ENCODE results near the gene SMIM26. TPM values are rescaled to one million over a fixed set of nuclear protein-coding genes. Genes with fewer than 3 reads are reported as not detected.

SMIM26 gene
- total RNA-seq, 1 experiment from 2014 or later = 106 TPM

DNA sequence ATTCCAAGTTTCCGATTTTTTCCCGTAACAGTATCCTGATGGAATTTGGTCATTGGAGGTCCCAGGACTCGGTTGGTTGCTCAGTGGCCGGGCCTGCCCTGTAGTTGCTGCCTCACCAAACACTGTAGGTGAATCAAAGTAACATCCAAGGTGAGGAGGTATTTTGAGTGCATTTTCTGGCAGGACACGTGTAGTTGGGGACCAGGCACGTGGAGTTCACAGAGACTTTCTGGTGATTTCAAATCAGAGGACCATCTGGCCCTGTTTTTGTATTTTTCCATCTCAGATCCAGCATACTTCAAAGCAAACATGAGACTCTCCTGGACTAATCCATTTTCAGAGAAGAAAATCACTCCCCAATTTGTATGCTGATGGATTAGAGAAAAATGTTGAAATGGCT is 10.7 kb downstream of the SMIM26 start:
- intact Hi-C loops (cut with micrococcal nuclease) = no loop called here
- H3K9me3 Mint-ChIP-seq (ENCODE audit: unreplicated experiment) = no peaks in the 10 kb centered on the region
- TF ChIP-seq, protein P1, sequence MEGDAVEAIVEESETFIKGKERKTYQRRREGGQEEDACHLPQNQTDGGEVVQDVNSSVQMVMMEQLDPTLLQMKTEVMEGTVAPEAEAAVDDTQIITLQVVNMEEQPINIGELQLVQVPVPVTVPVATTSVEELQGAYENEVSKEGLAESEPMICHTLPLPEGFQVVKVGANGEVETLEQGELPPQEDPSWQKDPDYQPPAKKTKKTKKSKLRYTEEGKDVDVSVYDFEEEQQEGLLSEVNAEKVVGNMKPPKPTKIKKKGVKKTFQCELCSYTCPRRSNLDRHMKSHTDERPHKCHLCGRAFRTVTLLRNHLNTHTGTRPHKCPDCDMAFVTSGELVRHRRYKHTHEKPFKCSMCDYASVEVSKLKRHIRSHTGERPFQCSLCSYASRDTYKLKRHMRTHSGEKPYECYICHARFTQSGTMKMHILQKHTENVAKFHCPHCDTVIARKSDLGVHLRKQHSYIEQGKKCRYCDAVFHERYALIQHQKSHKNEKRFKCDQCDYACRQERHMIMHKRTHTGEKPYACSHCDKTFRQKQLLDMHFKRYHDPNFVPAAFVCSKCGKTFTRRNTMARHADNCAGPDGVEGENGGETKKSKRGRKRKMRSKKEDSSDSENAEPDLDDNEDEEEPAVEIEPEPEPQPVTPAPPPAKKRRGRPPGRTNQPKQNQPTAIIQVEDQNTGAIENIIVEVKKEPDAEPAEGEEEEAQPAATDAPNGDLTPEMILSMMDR (IDR thresholded peaks at IDR 0.05; ENCODE audit: unreplicated experiment) = no peak
- no peak for DNase-seq (ENCODE audit: unreplicated experiment)
- H3K4me3 Mint-ChIP-seq (ENCODE audit: unreplicated experiment) = no peak overlapping the region
- no peak overlapping the region for H3K27ac Mint-ChIP-seq (ENCODE audit: low read depth, unreplicated experiment)
- BruUV-seq (replicated peaks) = no TSS peak
- H3K27me3 Mint-ChIP-seq (ENCODE audit: insufficient read depth, unreplicated experiment) = no peaks in the 10 kb centered on the region
- ChIA-PET POLR2A (interaction anchor here (1.4 to 2.3 kb wide), 2 partner anchors 10 to 11 kb away, joined by 5 to 10 read pairs; partner anchors contain the start of gene SMIM26), CTCF (interaction anchor here (1.0 kb wide), 1 partner anchor 18 kb away, joined by 3 read pairs; no protein-coding TSS in a partner anchor)
- H3K36me3 Mint-ChIP-seq (ENCODE audit: insufficient read depth, unreplicated experiment) = no peaks in the 10 kb centered on the region
- no peaks in the 10 kb centered on the region for H3K4me1 Mint-ChIP-seq (ENCODE audit: insufficient read depth, unreplicated experiment)

- Mint-ChIP-seq H3K4me1 (ENCODE audit: insufficient read depth, unreplicated experiment) (no peaks in the 10 kb centered on the region), H3K36me3 (ENCODE audit: insufficient read depth, unreplicated experiment) (no peaks in the 10 kb centered on the region), H3K9me3 (ENCODE audit: unreplicated experiment) (no peaks in the 10 kb centered on the region), H3K27me3 (ENCODE audit: insufficient read depth, unreplicated experiment) (no peaks in the 10 kb centered on the region), H3K4me3 (ENCODE audit: unreplicated experiment) (no peak overlapping the region), H3K27ac (ENCODE audit: low read depth, unreplicated experiment) (peak overlapping the region; percentile 70)
- no TSS peak for BruUV-seq (replicated peaks)
- POLR2A ChIA-PET = interaction anchor here (1.4 to 2.3 kb wide), 2 partner anchors 10 to 11 kb away, joined by 5 to 10 read pairs; partner anchors contain the start of gene SMIM26
- CTCF ChIA-PET = interaction anchor here (1.1 to 2.0 kb wide), 2 partner anchors 9 to 143 kb away, joined by 8 to 11 read pairs; no protein-coding TSS in a partner anchor
- intact Hi-C loops (cut with micrococcal nuclease) = no loop called here
- no peak for DNase-seq (ENCODE audit: unreplicated experiment)
- TF ChIP-seq, protein P1 (IDR thresholded peaks at IDR 0.05; ENCODE audit: unreplicated experiment) = no peak
These were observed 11.3 kb downstream of the SMIM26 start for GRCh38 chr20:18578581-18578980.

DNA sequence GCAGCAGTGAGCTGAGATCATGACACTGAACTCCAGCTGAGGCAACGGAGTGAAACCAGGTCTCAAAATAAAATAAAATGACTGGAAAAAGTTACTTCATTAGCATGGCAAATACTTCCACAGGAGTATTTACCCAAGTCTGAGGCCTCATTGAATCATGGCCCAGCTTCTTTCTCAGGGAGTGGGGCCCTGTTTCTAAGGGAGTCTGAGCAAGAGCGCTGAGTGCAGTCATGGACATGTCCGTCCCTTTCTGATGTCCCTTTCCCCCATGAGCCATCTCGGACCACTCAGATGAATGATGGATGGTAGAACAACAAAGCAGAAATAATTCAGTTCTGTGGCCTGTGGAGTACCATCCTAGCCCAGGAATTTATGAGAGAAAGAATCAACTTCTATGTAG is 12.8 kb downstream of the SMIM26 start:
- Mint-ChIP-seq H3K36me3 (ENCODE audit: insufficient read depth, unreplicated experiment) (peaks cover 6% of the 10 kb centered on the region), H3K4me3 (ENCODE audit: unreplicated experiment) (no peak overlapping the region), H3K9me3 (ENCODE audit: unreplicated experiment) (no peaks in the 10 kb centered on the region), H3K27ac (ENCODE audit: low read depth, unreplicated experiment) (no peak overlapping the region), H3K4me1 (ENCODE audit: insufficient read depth, unreplicated experiment) (peaks cover 6% of the 10 kb centered on the region), H3K27me3 (ENCODE audit: insufficient read depth, unreplicated experiment) (no peaks in the 10 kb centered on the region)
- intact Hi-C loops (cut with micrococcal nuclease) = no loop called here
- POLR2A ChIA-PET = interaction anchor here (1.2 to 2.3 kb wide), 2 partner anchors 10 to 12 kb away, joined by 3 to 10 read pairs; partner anchors contain the start of gene SMIM26
- no peak for DNase-seq (ENCODE audit: unreplicated experiment)
- BruUV-seq (replicated peaks) = no TSS peak
- TF ChIP-seq, protein P1 (IDR thresholded peaks at IDR 0.05; ENCODE audit: unreplicated experiment) = no peak
- CTCF ChIA-PET = interaction anchor here (0.6 to 2.0 kb wide), 4 partner anchors 9 to 1585 kb away, joined by 3 to 8 read pairs (median 4); partner anchors contain the start of gene DTD1

GRCh38 chr20:18585134-18585533 is 17.9 kb downstream of the SMIM26 start:
- POLR2A ChIA-PET = interaction anchor here (0.6 to 2.0 kb wide), 9 partner anchors 9 to 602 kb away, joined by 3 to 9 read pairs (median 5); partner anchors contain the start of genes SMIM26 and ZNF133
- Mint-ChIP-seq H3K36me3 (ENCODE audit: insufficient read depth, unreplicated experiment) (peaks cover 6% of the 10 kb centered on the region), H3K27me3 (ENCODE audit: insufficient read depth, unreplicated experiment) (no peaks in the 10 kb centered on the region), H3K27ac (ENCODE audit: low read depth, unreplicated experiment) (no peak overlapping the region), H3K9me3 (ENCODE audit: unreplicated experiment) (no peaks in the 10 kb centered on the region), H3K4me3 (ENCODE audit: unreplicated experiment) (no peak overlapping the region), H3K4me1 (ENCODE audit: insufficient read depth, unreplicated experiment) (peaks cover 18% of the 10 kb centered on the region)
- CTCF ChIA-PET = interaction anchor here (0.6 to 1.0 kb wide), 9 partner anchors 11 to 1207 kb away, joined by 3 to 5 read pairs (median 4); no protein-coding TSS in a partner anchor
- DNase-seq (ENCODE audit: unreplicated experiment) = peak; percentile 48
- TF ChIP-seq, protein P1 (IDR thresholded peaks at IDR 0.05; ENCODE audit: unreplicated experiment) = no peak
- no TSS peak for BruUV-seq (replicated peaks)
- intact Hi-C loops (cut with micrococcal nuclease) = loop anchor here (5.0 kb wide), 1 partner anchor 118 kb away; the partner anchor contains the start of genes DZANK1 and POLR3F

Measured in MCF 10A (cell line).